Tibial artery (tissue), 4 donors: ENCODE measurements around the gene NUP50.

Source experiments
- DNase-seq, 2 donors: peaks; one replicate each; pipeline ENCODE4 v3.0.0-alpha.2; 2019
- H3K27ac ChIP-seq, 2 donors: fragments of 200-600 bp; sonication (generic) in 1 of 2; 1 replicate in 1 of 2; 2 replicates in 1 of 2; pipeline ENCODE4 v1.5.1; 2018 to 2019; ENCODE audit warnings: mild to moderate bottlenecking in 1 of 2
- H3K27me3 ChIP-seq, 2 donors: fragments of 200-600 bp; sonication (generic) in 1 of 2; one replicate each; pipeline versions ENCODE4 v1.5.1 to v1.6.0; 2016 to 2019
- H3K36me3 ChIP-seq, 3 donors: fragments of 200-600 bp; sonication (generic) in 2 of 3; one replicate each; pipeline ENCODE4 v1.5.1; 2016 to 2019; ENCODE audit warnings: mild to moderate bottlenecking in 2 of 3
- H3K4me1 ChIP-seq, 4 donors: fragments of 200-600 bp; sonication (generic) in 2 of 4; 1 replicate in 3 of 4; 2 replicates in 1 of 4; pipeline ENCODE4 v1.5.1; 2016 to 2019
- H3K4me3 ChIP-seq, 2 donors: fragments of 200-600 bp; sonication (generic) in 1 of 2; 1 replicate in 1 of 2; 2 replicates in 1 of 2; pipeline ENCODE4 v1.5.1; 2018 to 2019; ENCODE audit warnings: mild to moderate bottlenecking in 2 of 2
- H3K9me3 ChIP-seq, 3 donors: fragments of 200-600 bp; sonication (generic) in 1 of 3; one replicate each; pipeline ENCODE4 v1.5.1; 2016 to 2019
- CTCF ChIP-seq, 2 experiments: fragments of 200-600 bp in 1 of 2; fragments of 450-650 bp in 1 of 2; IDR thresholded peaks; one replicate each; pipeline ENCODE4 v1.5.1; 2017 to 2019; ENCODE audit warnings: antibody characterized with exemption in 2 of 2, mild to moderate bottlenecking in 1 of 2, moderate library complexity in 1 of 2
- intact Hi-C: fragments of 100-400 bp; cut with DNase I; formaldehyde crosslinking; loops from one replicate; pipeline ENCODE4 v1.15.0; 2023; ENCODE audit warnings: low total_unique reads

Gene NUP50

GRCh38 chr22:45196926-45197605, 33.3 kb downstream of the NUP50 start:
- intact Hi-C loops, result no loop called here
- no peak for TF ChIP-seq CTCF (IDR thresholded peaks at IDR 0.05)

GRCh38 chr22:45197606-45198462, 34.1 kb downstream of the NUP50 start:
- Histone ChIP-seq H3K36me3 (peaks cover 39 to 87% (median 68%) of the 10 kb centered on the region in 3 donors), H3K27ac (no peak overlapping the region), H3K27me3 (no peaks in the 10 kb centered on the region), H3K9me3 (no peaks in the 10 kb centered on the region), H3K4me1 (peaks cover 0 to 10% (median 5%) of the 10 kb centered on the region in 4 donors), H3K4me3 (no peak overlapping the region)
- no peak for TF ChIP-seq CTCF (IDR thresholded peaks at IDR 0.05)
- intact Hi-C loops, result no loop called here
- DNase-seq, result no peak

More at GRCh38 chr22:45196926-45197605, 33.3 kb downstream of the NUP50 start:
- H3K9me3 ChIP-seq, result no peaks in the 10 kb centered on the region
- H3K27me3 ChIP-seq, result no peaks in the 10 kb centered on the region
- no peak overlapping the region for H3K4me3 ChIP-seq
- no peak overlapping the region for H3K27ac ChIP-seq
- H3K4me1 ChIP-seq, result peaks cover 0 to 5% (median 2%) of the 10 kb centered on the region in 4 donors
- peaks cover 39 to 80% (median 60%) of the 10 kb centered on the region in 3 donors for H3K36me3 ChIP-seq
- DNase-seq, result no peak

- TF ChIP-seq CTCF (IDR thresholded peaks at IDR 0.05), result no peak
- intact Hi-C loops, result no loop called here
- Histone ChIP-seq H3K4me3 (no peak overlapping the region), H3K9me3 (no peaks in the 10 kb centered on the region), H3K36me3 (peaks cover 39 to 93% (median 74%) of the 10 kb centered on the region in 3 donors), H3K27ac (no peak overlapping the region), H3K27me3 (no peaks in the 10 kb centered on the region), H3K4me1 (peaks cover 0 to 10% (median 5%) of the 10 kb centered on the region in 4 donors)
- DNase-seq, result no peak
Measured at GRCh38 chr22:45198463-45198795, 34.7 kb downstream of the NUP50 start.

- Histone ChIP-seq H3K4me1 (peaks cover 0 to 10% (median 5%) of the 10 kb centered on the region in 4 donors), H3K9me3 (no peaks in the 10 kb centered on the region), H3K27me3 (no peaks in the 10 kb centered on the region), H3K27ac (no peak overlapping the region), H3K36me3 (peaks cover 39 to 100% (median 84%) of the 10 kb centered on the region in 3 donors), H3K4me3 (no peak overlapping the region)
- intact Hi-C loops, result no loop called here
- no peak for DNase-seq
- no peak for TF ChIP-seq CTCF (IDR thresholded peaks at IDR 0.05)
Measured at GRCh38 chr22:45199723-45200122, 36.0 kb downstream of the NUP50 start.

GRCh38 chr22:45200230-45200629, 36.5 kb downstream of the NUP50 start:
- no peak overlapping the region for H3K4me3 ChIP-seq
- no peaks in the 10 kb centered on the region for H3K9me3 ChIP-seq
- no peak overlapping the region for H3K27ac ChIP-seq
- intact Hi-C loops, result no loop called here
- no peak for TF ChIP-seq CTCF (IDR thresholded peaks at IDR 0.05)
- peaks cover 0 to 10% (median 5%) of the 10 kb centered on the region in 4 donors for H3K4me1 ChIP-seq
- H3K27me3 ChIP-seq, result no peaks in the 10 kb centered on the region
- peaks cover 39 to 100% (median 86%) of the 10 kb centered on the region in 3 donors for H3K36me3 ChIP-seq
- no peak for DNase-seq
